Tibial artery (tissue), 4 donors: ENCODE measurements around the gene TESK2.

Experiments used
- DNase-seq, 2 donors: peaks; one replicate each; pipeline ENCODE4 v3.0.0-alpha.2; 2019
- H3K27ac ChIP-seq, 2 donors: fragments of 200-600 bp; sonication (generic) in 1 of 2; 1 replicate in 1 of 2; 2 replicates in 1 of 2; pipeline ENCODE4 v1.5.1; 2018 to 2019; ENCODE audit warnings: mild to moderate bottlenecking in 1 of 2
- H3K27me3 ChIP-seq, 2 donors: fragments of 200-600 bp; sonication (generic) in 1 of 2; one replicate each; pipeline versions ENCODE4 v1.5.1 to v1.6.0; 2016 to 2019
- H3K36me3 ChIP-seq, 3 donors: fragments of 200-600 bp; sonication (generic) in 2 of 3; one replicate each; pipeline ENCODE4 v1.5.1; 2016 to 2019; ENCODE audit warnings: mild to moderate bottlenecking in 2 of 3
- H3K4me1 ChIP-seq, 4 donors: fragments of 200-600 bp; sonication (generic) in 2 of 4; 1 replicate in 3 of 4; 2 replicates in 1 of 4; pipeline ENCODE4 v1.5.1; 2016 to 2019
- H3K4me3 ChIP-seq, 2 donors: fragments of 200-600 bp; sonication (generic) in 1 of 2; 1 replicate in 1 of 2; 2 replicates in 1 of 2; pipeline ENCODE4 v1.5.1; 2018 to 2019; ENCODE audit warnings: mild to moderate bottlenecking in 2 of 2
- H3K9me3 ChIP-seq, 3 donors: fragments of 200-600 bp; sonication (generic) in 1 of 3; one replicate each; pipeline ENCODE4 v1.5.1; 2016 to 2019
- intact Hi-C: fragments of 100-400 bp; cut with DNase I; formaldehyde crosslinking; loops from one replicate; pipeline ENCODE4 v1.15.0; 2023; ENCODE audit warnings: low total_unique reads
- TF ChIP-seq, protein P1 (sequence below), 2 experiments: fragments of 200-600 bp in 1 of 2; fragments of 450-650 bp in 1 of 2; IDR thresholded peaks; one replicate each; pipeline ENCODE4 v1.5.1; 2017 to 2019; ENCODE audit warnings: antibody characterized with exemption in 2 of 2, mild to moderate bottlenecking in 1 of 2, moderate library complexity in 1 of 2

The TESK2 gene

DNA sequence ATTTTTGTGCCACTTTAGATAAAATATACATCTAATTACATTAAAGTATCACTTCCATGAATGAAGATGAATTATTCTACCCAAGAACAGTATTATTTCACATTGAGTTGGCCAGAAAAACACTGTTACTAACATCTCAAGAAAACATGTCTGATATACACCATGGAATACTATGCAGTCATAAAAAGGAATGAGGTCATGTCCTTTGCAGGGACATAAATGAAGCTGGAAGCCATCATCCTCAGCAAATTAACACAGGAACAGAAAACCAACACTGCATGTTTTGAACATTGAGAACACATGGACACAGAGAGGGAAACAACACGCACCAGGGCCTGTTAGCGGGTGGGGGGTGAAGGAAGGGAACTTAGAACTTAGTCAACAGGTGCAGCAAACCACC is 69.0 kb downstream of the TESK2 start:
- Histone ChIP-seq H3K9me3 (peaks cover 0 to 4% (median 0%) of the 10 kb centered on the region in 3 donors), H3K4me1 (no peaks in the 10 kb centered on the region), H3K36me3 (peaks cover 0 to 12% (median 6%) of the 10 kb centered on the region in 3 donors), H3K27ac (no peak overlapping the region), H3K27me3 (no peaks in the 10 kb centered on the region), H3K4me3 (no peak overlapping the region)
- TF ChIP-seq, protein P1, sequence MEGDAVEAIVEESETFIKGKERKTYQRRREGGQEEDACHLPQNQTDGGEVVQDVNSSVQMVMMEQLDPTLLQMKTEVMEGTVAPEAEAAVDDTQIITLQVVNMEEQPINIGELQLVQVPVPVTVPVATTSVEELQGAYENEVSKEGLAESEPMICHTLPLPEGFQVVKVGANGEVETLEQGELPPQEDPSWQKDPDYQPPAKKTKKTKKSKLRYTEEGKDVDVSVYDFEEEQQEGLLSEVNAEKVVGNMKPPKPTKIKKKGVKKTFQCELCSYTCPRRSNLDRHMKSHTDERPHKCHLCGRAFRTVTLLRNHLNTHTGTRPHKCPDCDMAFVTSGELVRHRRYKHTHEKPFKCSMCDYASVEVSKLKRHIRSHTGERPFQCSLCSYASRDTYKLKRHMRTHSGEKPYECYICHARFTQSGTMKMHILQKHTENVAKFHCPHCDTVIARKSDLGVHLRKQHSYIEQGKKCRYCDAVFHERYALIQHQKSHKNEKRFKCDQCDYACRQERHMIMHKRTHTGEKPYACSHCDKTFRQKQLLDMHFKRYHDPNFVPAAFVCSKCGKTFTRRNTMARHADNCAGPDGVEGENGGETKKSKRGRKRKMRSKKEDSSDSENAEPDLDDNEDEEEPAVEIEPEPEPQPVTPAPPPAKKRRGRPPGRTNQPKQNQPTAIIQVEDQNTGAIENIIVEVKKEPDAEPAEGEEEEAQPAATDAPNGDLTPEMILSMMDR (IDR thresholded peaks at IDR 0.05): no peak
- no peak for DNase-seq
- intact Hi-C loops: no loop called here

DNA sequence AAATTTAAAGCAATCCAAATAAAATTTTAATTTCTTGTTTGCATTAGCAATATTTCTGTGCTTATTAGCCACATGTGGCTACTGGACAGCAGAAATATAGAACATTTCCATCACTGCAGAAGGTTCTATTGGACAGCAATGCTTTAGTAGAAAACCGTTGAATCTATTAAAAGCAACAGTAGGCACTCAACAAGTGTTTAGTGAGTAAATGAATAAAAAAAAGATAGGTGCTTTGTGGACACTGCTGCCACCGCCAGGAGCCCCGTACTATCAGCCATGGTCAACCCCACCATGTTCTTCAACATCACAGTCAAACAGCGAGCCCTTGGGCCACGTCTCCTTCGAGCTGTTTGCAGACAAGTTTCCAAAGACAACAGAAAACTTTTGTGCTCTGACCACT is 76.2 kb downstream of the TESK2 start:
- Histone ChIP-seq H3K27ac (no peak overlapping the region), H3K27me3 (no peaks in the 10 kb centered on the region), H3K9me3 (no peaks in the 10 kb centered on the region), H3K4me1 (no peaks in the 10 kb centered on the region), H3K4me3 (no peak overlapping the region), H3K36me3 (no peaks in the 10 kb centered on the region)
- intact Hi-C loops: no loop called here
- TF ChIP-seq, protein P1 (IDR thresholded peaks at IDR 0.05): no peak
- no peak for DNase-seq

DNA sequence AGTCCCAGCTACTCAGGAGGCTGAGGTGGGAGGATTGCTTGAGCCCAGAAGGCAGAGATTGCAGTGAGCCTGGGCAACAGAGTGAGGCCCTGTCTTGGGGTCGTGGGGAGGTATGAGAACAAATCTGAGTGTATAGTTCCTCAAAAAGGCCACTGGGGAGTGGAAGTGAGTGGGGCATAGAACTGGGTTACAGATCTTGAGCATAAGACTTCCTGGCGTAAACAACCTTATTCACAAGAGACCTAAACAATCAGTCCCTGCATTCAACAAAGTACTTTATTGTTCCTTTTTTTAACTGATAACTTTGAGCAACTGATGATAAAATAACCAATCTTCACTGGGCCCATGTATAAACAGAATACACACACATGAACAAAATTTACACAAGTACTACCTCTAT is 78.1 kb downstream of the TESK2 start:
- no peak for DNase-seq
- intact Hi-C loops: no loop called here
- H3K4me1 ChIP-seq: no peaks in the 10 kb centered on the region
- H3K27me3 ChIP-seq: no peaks in the 10 kb centered on the region
- H3K9me3 ChIP-seq: no peaks in the 10 kb centered on the region
- H3K36me3 ChIP-seq: no peaks in the 10 kb centered on the region
- H3K4me3 ChIP-seq: no peak overlapping the region
- H3K27ac ChIP-seq: no peak overlapping the region
- TF ChIP-seq, protein P1 (IDR thresholded peaks at IDR 0.05): no peak

DNA sequence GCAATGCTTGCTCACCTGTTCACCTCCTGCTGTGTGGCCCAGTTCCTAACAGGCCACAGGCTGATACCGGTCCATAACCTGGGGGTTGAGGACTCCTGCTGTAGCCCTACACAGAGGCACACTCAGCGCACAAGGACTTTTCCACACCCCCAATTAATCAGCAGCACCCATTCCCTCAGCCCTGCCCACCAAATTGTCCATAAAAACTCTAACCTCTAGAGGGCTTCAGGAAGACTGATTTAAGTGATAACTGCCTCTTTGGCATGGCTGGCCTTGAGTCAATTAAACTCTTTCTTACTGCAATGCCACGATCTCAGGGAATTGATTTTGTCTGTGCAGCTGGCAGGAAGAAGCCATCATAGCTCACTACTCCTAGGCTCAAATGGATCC is 79.5 kb downstream of the TESK2 start:
- H3K36me3 ChIP-seq: no peaks in the 10 kb centered on the region
- no peak overlapping the region for H3K27ac ChIP-seq
- intact Hi-C loops: no loop called here
- H3K4me1 ChIP-seq: no peaks in the 10 kb centered on the region
- no peaks in the 10 kb centered on the region for H3K9me3 ChIP-seq
- no peak for DNase-seq
- TF ChIP-seq, protein P1 (IDR thresholded peaks at IDR 0.05): no peak
- no peak overlapping the region for H3K4me3 ChIP-seq
- no peaks in the 10 kb centered on the region for H3K27me3 ChIP-seq

DNA sequence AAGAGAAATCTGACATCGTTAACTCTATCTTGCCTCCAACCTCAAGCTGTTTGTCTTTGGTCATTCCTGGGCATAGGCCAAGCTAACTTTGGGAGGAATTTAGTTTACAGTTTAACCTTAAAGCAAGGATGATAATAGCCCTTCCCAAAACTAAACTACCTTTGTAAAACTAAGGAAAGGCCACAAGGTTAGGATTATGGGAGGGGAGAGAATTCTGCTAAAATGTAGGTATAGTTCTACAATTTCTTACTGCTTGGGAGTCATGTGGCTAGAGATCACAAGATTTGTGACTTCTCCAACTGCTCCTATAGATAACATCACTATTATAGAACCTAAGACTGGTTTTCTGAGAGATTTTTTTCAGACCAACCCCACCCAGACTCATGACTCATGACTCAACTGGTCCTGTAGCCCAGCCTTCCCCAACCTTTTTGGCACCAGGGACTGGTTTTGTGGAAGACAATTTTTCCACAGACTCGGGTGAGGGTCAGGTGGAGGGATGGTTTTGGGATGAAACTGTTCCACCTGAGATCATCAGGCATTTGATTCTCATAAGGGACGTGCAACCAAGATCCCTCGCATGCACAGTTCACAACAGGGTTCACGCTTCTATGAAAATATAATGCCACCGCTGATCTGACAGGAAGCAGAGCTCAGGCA is 80.0 kb downstream of the TESK2 start:
- Histone ChIP-seq H3K36me3 (no peaks in the 10 kb centered on the region), H3K4me3 (no peak overlapping the region), H3K4me1 (no peaks in the 10 kb centered on the region), H3K27me3 (no peaks in the 10 kb centered on the region), H3K9me3 (no peaks in the 10 kb centered on the region), H3K27ac (no peak overlapping the region)
- no peak for DNase-seq
- intact Hi-C loops: no loop called here
- TF ChIP-seq, protein P1 (IDR thresholded peaks at IDR 0.05): no peak

DNA sequence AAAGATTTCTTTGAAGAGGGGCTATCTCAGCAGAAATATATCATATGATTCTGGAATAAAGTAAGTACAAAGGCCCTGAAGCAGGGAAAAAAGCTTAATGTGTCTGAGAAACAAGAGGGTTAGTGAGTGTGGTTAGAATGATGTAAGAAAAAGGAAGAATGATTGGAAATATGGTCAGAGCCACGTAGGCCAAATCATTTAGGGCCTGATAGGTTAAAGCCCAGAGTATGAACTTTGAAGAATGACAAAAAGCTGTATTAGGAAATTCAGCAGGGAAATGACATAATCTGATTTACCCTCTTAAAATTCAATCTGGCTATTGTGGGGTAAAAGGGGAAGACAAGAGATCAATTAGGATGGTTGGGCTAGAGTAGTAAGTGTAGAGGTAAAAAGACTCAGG is 81.7 kb downstream of the TESK2 start:
- H3K27me3 ChIP-seq: no peaks in the 10 kb centered on the region
- H3K9me3 ChIP-seq: no peaks in the 10 kb centered on the region
- TF ChIP-seq, protein P1 (IDR thresholded peaks at IDR 0.05): no peak
- intact Hi-C loops: no loop called here
- no peak overlapping the region for H3K27ac ChIP-seq
- H3K4me1 ChIP-seq: no peaks in the 10 kb centered on the region
- H3K36me3 ChIP-seq: no peaks in the 10 kb centered on the region
- no peak for DNase-seq
- no peak overlapping the region for H3K4me3 ChIP-seq
